ENCODE data around the gene RAX2. TPM values are rescaled to one million over a fixed set of nuclear protein-coding genes. Genes with fewer than 3 reads are reported as not detected.

RAX2 gene
- total and polyA plus RNA-seq, 2 donors (not counting 3 experiments of a cell fraction or from before 2014, with no cell fraction given) = not detected

GRCh38 chr19:3801412-3802096 lies 29.5 kb upstream of the RAX2 start:
- DNase-seq (ENCODE audit: low read depth, low spot score) = no peak
- intact Hi-C loops (cut with micrococcal nuclease) = no loop called here
- Histone ChIP-seq H3K79me2 (ENCODE audit: control insufficient read depth, insufficient read depth, low read length) (no peaks in the 10 kb centered on the region), H3K9me3 (replicated peaks; ENCODE audit: control insufficient read depth, insufficient read depth, low read length) (no peaks in the 10 kb centered on the region), H3K27ac (ENCODE audit: insufficient read depth, low read depth, low read length) (no peak overlapping the region), H3K4me3 (replicated peaks in 1 of 3; ENCODE audit: insufficient read depth in 1 of 3, low read depth in 1 of 3, low read length in 3 of 3) (no peak overlapping the region), H3K9me1 (replicated peaks; ENCODE audit: control insufficient read depth, extremely low read depth, insufficient read depth, low read length) (no peaks in the 10 kb centered on the region), H3K9ac (replicated peaks; ENCODE audit: extremely low read depth, insufficient read depth, low read length) (no peak overlapping the region), H3K4me1 (ENCODE audit: control insufficient read depth, extremely low read depth, insufficient read depth, low read length) (no peaks in the 10 kb centered on the region), H3K27me3 (ENCODE audit: control insufficient read depth in 2 of 2, insufficient read depth in 2 of 2, low read length in 2 of 2) (peaks cover 19 to 20% of the 10 kb centered on the region in 2 experiments), H3K4me2 (ENCODE audit: insufficient read depth, low read length) (no peak overlapping the region), H3K36me3 (ENCODE audit: control insufficient read depth in 2 of 2, extremely low read depth in 1 of 2, insufficient read depth in 2 of 2, low read length in 2 of 2) (no peaks in the 10 kb centered on the region), H2AFZ (ENCODE audit: low read depth, low read length) (no peak overlapping the region), H4K20me1 (replicated peaks; ENCODE audit: control insufficient read depth, extremely low read depth, insufficient read depth, low read length) (no peaks in the 10 kb centered on the region)
- POLR2A ChIA-PET = interaction anchor here (0.6 kb wide), 1 partner anchor 72 kb away, joined by 6 read pairs; no protein-coding TSS in a partner anchor
- no TSS peak for BruUV-seq (replicated peaks)
- CTCF ChIA-PET = no interaction called here
- dilution Hi-C loops (cut with MboI; ENCODE audit: extremely low pct_ligation_motif_present, low sequenced_read_pairs) = no loop called here
- TF ChIP-seq FOS (IDR thresholded peaks at IDR 0.05; ENCODE audit: borderline replicate concordance, insufficient read depth, low read length) = no peak
- TF ChIP-seq CTCF (IDR thresholded peaks at IDR 0.05; ENCODE audit: extremely low read depth in 1 of 2, insufficient read depth in 1 of 2, low read depth in 1 of 2, low read length in 2 of 2) = no peak
- TF ChIP-seq POLR2AphosphoS5 (IDR thresholded peaks at IDR 0.05; ENCODE audit: insufficient read depth, low read depth, low read length) = no peak
- no peak for TF ChIP-seq JUN (IDR thresholded peaks at IDR 0.05; ENCODE audit: borderline replicate concordance, insufficient read depth, insufficient read length, low read depth)
- TF ChIP-seq EZH2 (IDR thresholded peaks at IDR 0.05; ENCODE audit: borderline replicate concordance, low read depth, low read length, severe bottlenecking) = peak; percentile 79
- FAIRE-seq = no peak
